Ascending aorta (tissue), 2 donors: ENCODE measurements around the gene THSD8. TPM values are rescaled to one million over a fixed set of nuclear protein-coding genes. Genes with fewer than 3 reads are reported as not detected.
"Not testable (repeated sequence)": the region's sequence is repeated elsewhere in the genome, so short reads cannot be mapped to it uniquely, and the experiment has no call there.

ENCODE experiments used
- DNase-seq, 2 donors: peaks; one replicate each; pipeline ENCODE4 v3.0.0-alpha.2; 2019; ENCODE audit warnings: low spot score in 2 of 2
- H3K27ac ChIP-seq, 2 donors: fragments of 200-600 bp; sonication (generic); one replicate each; pipeline ENCODE4 v1.5.1; 2016 to 2017; ENCODE audit warnings: mild to moderate bottlenecking in 1 of 2
- H3K27me3 ChIP-seq: fragments of 200-600 bp; sonication (generic); one replicate; pipeline ENCODE4 v1.5.1; 2017
- H3K36me3 ChIP-seq, 2 donors: fragments of 200-600 bp; sonication (generic); one replicate each; pipeline ENCODE4 v1.5.1; 2016
- H3K4me1 ChIP-seq, 2 donors: fragments of 200-600 bp; sonication (generic); one replicate each; pipeline ENCODE4 v1.5.1; 2016 to 2017; ENCODE audit warnings: mild to moderate bottlenecking in 1 of 2
- H3K4me3 ChIP-seq, 2 donors: fragments of 200-600 bp; sonication (generic); one replicate each; pipeline ENCODE4 v1.5.1; 2016 to 2017; ENCODE audit warnings: mild to moderate bottlenecking in 1 of 2
- H3K9me3 ChIP-seq, 2 donors: fragments of 200-600 bp; sonication (generic); one replicate each; pipeline ENCODE4 v1.5.1; 2016
- CTCF ChIP-seq, 3 experiments: fragments of 200-600 bp in 2 of 3; fragments of 450-650 bp in 1 of 3; sonication (generic) in 2 of 3; IDR thresholded peaks; one replicate each; pipeline ENCODE4 v1.5.1; 2016 to 2019; ENCODE audit warnings: antibody characterized with exemption in 3 of 3, mild to moderate bottlenecking in 1 of 3, moderate library complexity in 1 of 3
- intact Hi-C: fragments of 100-400 bp; cut with DNase I; formaldehyde crosslinking; loops from one replicate; pipeline ENCODE4 v1.15.1; 2023
- total RNA-seq: library from RNA; depleted of rRNA; stranded (reverse); fragments of >200 nt; gene quantifications from one replicate; pipeline ENCODE4 v1.1.0, GENCODE V29; 2016

THSD8 gene
- total RNA-seq, 1 donor from 2014 or later = not detected

DNA sequence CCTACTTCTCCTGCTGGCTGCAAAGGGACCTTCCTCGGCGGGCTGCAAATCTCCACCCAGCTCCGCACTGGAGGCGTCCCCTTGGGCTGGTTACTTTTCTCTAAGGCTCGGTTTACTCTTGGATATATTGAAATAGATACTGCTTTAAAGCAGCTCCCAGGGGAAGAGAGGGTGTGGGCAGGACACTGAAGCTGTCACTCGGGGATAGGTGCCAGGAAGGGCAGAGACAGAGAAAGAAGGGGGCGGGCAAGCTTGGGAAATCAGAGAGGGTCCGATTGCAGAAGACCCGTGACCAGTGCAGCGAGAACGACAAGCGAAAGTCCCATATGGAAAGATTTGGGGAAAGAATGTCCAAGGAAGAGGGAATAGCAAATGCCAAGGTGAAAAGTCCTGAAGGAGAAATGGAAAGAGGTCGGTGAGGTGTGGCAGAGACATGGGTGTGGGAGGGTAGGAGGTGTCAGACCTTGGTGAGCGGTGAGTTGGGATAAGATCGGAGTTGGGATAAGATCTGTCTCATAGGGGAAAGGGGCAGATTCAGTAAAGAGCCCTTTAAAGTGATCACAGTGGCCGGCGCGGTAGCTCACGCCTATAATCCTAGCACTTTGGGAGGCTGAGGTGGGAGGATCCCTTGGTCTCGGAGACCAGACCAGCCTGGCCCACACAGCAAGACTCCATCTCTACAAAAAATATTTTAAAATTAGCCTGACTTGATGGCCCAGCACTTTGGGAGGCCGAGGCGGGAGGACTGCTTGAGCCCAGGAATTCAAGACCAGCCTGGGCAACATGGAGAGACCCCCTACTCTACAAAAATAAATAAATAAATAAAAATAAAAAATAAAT, 618 bp downstream of the THSD8 start:
- intact Hi-C loops = no loop called here
- TF ChIP-seq CTCF (IDR thresholded peaks at IDR 0.05) = no peak

GRCh38 chr19:12804051-12804450, 2.2 kb downstream of the THSD8 start:
- intact Hi-C loops = no loop called here
- H3K9me3 ChIP-seq = no peaks in the 10 kb centered on the region
- H3K36me3 ChIP-seq = peaks cover 0 to 10% of the 10 kb centered on the region in 2 donors
- no peak for DNase-seq
- no peak overlapping the region for H3K27ac ChIP-seq
- H3K27me3 ChIP-seq = no peaks in the 10 kb centered on the region
- TF ChIP-seq CTCF (IDR thresholded peaks at IDR 0.05) = no peak
- H3K4me1 ChIP-seq = peaks cover 8 to 13% of the 10 kb centered on the region in 2 donors
- no peak overlapping the region for H3K4me3 ChIP-seq

More for the DNA sequence above, 618 bp downstream of the THSD8 start:
- Histone ChIP-seq H3K9me3 (no peaks in the 10 kb centered on the region), H3K4me1 (peaks cover 8 to 13% of the 10 kb centered on the region in 2 donors), H3K36me3 (peaks cover 0 to 10% of the 10 kb centered on the region in 2 donors), H3K4me3 (peak overlapping the region; percentile 72 to 81), H3K27ac (no peak overlapping the region), H3K27me3 (no peaks in the 10 kb centered on the region)
- no peak for DNase-seq

DNA sequence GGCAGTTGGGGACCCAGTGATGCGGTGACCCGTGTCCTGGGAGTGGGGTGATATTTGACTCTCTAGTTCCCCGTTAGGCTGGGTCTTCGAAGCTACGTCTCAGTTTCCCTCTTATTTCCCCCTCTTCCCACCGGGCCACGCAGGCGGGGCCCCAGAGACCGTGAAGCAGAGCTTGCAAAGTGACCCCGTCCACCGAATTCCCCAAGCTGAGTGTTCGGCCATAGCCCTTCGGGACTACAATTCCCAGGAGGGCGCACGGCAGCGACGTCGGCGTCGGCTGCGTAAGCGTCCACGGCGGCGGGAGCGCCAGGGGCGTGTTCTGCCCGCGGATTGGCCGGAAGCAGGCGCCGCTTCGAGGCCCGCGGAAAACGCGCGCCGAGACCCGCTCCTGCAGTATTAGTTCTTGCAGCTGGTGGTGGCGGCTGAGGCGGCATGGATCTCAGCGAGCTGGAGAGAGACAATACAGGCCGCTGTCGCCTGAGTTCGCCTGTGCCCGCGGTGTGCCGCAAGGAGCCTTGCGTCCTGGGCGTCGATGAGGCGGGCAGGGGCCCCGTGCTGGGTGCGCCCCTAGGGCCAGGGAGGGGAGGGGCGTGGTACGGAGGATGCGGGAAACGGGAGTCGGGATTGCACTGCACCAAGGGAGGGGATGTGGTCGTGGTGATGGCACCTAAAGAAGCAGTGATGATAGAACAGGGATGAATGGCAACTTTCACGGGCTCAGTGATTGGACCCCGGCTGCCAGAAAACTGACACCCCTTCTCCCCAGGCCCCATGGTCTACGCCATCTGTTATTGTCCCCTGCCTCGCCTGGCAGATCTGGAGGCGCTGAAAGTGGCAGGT, 4.6 kb downstream of the THSD8 start, which contains the start of gene RNASEH2A:
TSS of gene RNASEH2A (plus strand) at position 343 of the 840 bp plus-strand sequence. CDS start at position 433, 90 bp downstream.
- DNase-seq = peak in 1 of 2 donors; percentile 94
- Histone ChIP-seq H3K27ac (peak within 1 kb of the TSS; percentile 6 to 31), H3K4me3 (peak within 1 kb of the TSS; percentile 61 to 71), H3K36me3 (peaks cover 0 to 3% of the 10 kb centered on the region in 2 donors), H3K9me3 (no peaks in the 10 kb centered on the region), H3K27me3 (no peaks in the 10 kb centered on the region), H3K4me1 (peaks cover 3 to 8% of the 10 kb centered on the region in 2 donors)
- peak in 1 of 3 experiments; percentile 6 for TF ChIP-seq CTCF (IDR thresholded peaks at IDR 0.05)
- intact Hi-C loops = loop anchor here (2.0 to 5.0 kb wide), 2 partner anchors 34 to 40 kb away; no protein-coding TSS in a partner anchor

GRCh38 chr19:12815088-12815487, 13.2 kb downstream of the THSD8 start:
- DNase-seq = no peak
- H3K36me3 ChIP-seq = peaks cover 0 to 7% of the 10 kb centered on the region in 2 donors
- H3K4me1 ChIP-seq = no peaks in the 10 kb centered on the region
- H3K27ac ChIP-seq = no peak overlapping the region
- TF ChIP-seq CTCF (IDR thresholded peaks at IDR 0.05) = no peak
- intact Hi-C loops = no loop called here
- no peaks in the 10 kb centered on the region for H3K27me3 ChIP-seq
- no peak overlapping the region for H3K4me3 ChIP-seq
- no peaks in the 10 kb centered on the region for H3K9me3 ChIP-seq

DNA sequence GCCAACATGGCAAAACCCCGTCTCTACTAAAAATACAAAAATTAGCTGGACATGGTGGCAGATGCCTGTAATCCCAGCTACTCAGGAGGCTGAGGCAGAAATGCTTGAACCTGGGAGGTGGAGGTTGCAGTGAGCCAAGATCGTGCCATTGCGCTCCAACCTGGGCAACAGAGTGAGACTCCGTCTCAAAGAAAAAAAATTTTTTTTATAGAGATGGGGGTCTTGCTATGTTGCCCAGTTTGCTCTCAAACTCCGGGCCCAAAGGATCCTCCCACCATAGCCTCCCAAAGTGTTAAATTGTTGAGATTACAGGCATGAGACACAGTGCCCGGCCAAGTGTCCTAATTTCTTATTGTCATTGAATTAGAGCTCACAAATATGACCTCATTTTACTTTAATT, 15.3 kb downstream of the THSD8 start:
- intact Hi-C loops, H3K27ac ChIP-seq, H3K4me3 ChIP-seq, H3K27me3 ChIP-seq, H3K9me3 ChIP-seq, H3K36me3 ChIP-seq, H3K4me1 ChIP-seq, DNase-seq: not testable (repeated sequence)

- H3K9me3 ChIP-seq, DNase-seq, H3K4me3 ChIP-seq, H3K36me3 ChIP-seq, intact Hi-C loops, H3K27ac ChIP-seq, H3K4me1 ChIP-seq, H3K27me3 ChIP-seq: not testable (repeated sequence)
Measured at GRCh38 chr19:12817810-12818209, 15.9 kb downstream of the THSD8 start.
